DND-41 (cell line): ENCODE data around the gene FRMD8.

Experiments
- ATAC-seq: fragments of 200-7000 bp; cut with Tn5 transposase; 3 replicates; pipeline ENCODE4 v1.9.1; 2021; ENCODE audit warnings: low read depth; ENCODE audit not compliant: insufficient read depth
- DNase-seq: peaks from one replicate; pipeline ENCODE4 v3.0.0-alpha.2; 2020
- H2AFZ ChIP-seq: 2 replicates; pipeline ENCODE4 v1.6.0; 2012; ENCODE audit warnings: low read depth, low read length
- H3K27ac ChIP-seq: 2 replicates; pipeline ENCODE4 v1.5.1; 2012; ENCODE audit warnings: low read length, inconsistent platforms
- H3K27me3 ChIP-seq: fragments of 200-600 bp; sonication (generic); 2 replicates; pipeline ENCODE4 v1.6.0; 2012; ENCODE audit warnings: low read length, mild to moderate bottlenecking, inconsistent platforms; ENCODE audit not compliant: insufficient read depth, poor library complexity
- H3K36me3 ChIP-seq: 2 replicates; pipeline ENCODE4 v1.5.1; 2012; ENCODE audit warnings: low read length, inconsistent platforms; ENCODE audit not compliant: insufficient read depth
- H3K4me1 ChIP-seq: 2 replicates; pipeline ENCODE4 v1.5.1; 2012; ENCODE audit warnings: mild to moderate bottlenecking, low read length; ENCODE audit not compliant: insufficient read depth
- H3K4me2 ChIP-seq: 2 replicates; pipeline ENCODE4 v1.6.0; 2012; ENCODE audit warnings: mild to moderate bottlenecking, moderate library complexity, low read length, inconsistent platforms; ENCODE audit not compliant: insufficient read depth
- H3K4me3 ChIP-seq, 2 experiments: fragments of 200-600 bp in 1 of 2; shearing (Covaris generic) in 1 of 2; 2 replicates each; pipeline ENCODE4 v1.5.1; 2012 to 2016; ENCODE audit warnings: inconsistent platforms in 2 of 2, low read length in 2 of 2, mild to moderate bottlenecking in 2 of 2, low read depth in 1 of 2, moderate library complexity in 1 of 2
- H3K79me2 ChIP-seq: 2 replicates; pipeline ENCODE4 v1.6.0; 2012; ENCODE audit warnings: low read length, inconsistent platforms; ENCODE audit not compliant: insufficient read depth
- H3K9ac ChIP-seq: 2 replicates; pipeline ENCODE4 v1.6.0; 2012; ENCODE audit warnings: low read depth, mild to moderate bottlenecking, inconsistent platforms, low read length, moderate library complexity
- H3K9me3 ChIP-seq: 2 replicates; pipeline ENCODE4 v1.5.1; 2012; ENCODE audit warnings: low read length, moderate library complexity, mild to moderate bottlenecking, inconsistent platforms; ENCODE audit not compliant: insufficient read depth, severe bottlenecking
- H4K20me1 ChIP-seq: 2 replicates; pipeline ENCODE4 v1.6.0; 2012; ENCODE audit warnings: low read length; ENCODE audit not compliant: insufficient read depth
- EZH2 ChIP-seq: IDR thresholded peaks from 3 replicates; pipeline ENCODE4 v1.6.1; 2012; ENCODE audit warnings: borderline replicate concordance, low read depth, mild to moderate bottlenecking, moderate library complexity, low read length, inconsistent platforms; ENCODE audit not compliant: severe bottlenecking
- TF ChIP-seq, protein P1 (sequence below): IDR thresholded peaks from 2 replicates; pipeline ENCODE4 v1.5.1; 2012; ENCODE audit warnings: borderline replicate concordance, low read length, moderate library complexity, mild to moderate bottlenecking; ENCODE audit not compliant: poor library complexity, severe bottlenecking; ENCODE audit errors: extremely low read depth

The FRMD8 gene

DNA sequence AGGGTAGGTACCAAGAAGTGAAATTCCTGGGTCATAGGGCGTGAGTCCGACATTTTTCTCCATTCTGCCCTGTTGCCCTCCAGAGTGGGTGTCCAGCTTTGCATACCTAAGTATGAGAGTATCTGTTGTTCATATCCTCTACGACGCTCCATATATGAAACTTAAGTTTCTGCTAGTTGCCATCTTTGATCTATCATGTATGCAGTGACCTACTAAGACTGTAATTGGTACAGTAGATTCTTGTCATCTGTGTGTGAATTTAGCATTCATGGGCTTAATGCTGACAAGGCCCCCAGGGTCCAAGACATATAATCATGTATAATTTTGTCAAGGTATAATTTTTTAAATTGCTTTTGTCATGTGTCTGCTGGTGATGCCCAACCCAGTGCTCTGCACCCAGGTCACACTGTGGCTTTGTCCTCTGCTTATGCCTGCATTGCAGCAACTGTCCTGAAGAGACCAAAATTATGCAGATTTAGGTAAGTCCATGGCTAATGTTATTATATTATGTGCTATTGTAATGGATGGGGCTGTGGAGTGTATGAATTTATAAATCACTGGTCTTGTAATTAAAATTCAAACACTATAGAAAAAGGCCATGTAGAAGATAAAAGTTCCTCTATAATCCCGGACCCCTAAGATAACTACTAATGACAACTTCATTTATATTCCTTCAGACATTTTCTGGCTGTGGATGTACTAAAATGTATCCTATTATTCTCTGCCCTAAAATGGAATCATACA is 48.4 kb downstream of the FRMD8 start:
- Histone ChIP-seq H3K9ac (no peak overlapping the region), H3K4me2 (no peak overlapping the region)

DNA sequence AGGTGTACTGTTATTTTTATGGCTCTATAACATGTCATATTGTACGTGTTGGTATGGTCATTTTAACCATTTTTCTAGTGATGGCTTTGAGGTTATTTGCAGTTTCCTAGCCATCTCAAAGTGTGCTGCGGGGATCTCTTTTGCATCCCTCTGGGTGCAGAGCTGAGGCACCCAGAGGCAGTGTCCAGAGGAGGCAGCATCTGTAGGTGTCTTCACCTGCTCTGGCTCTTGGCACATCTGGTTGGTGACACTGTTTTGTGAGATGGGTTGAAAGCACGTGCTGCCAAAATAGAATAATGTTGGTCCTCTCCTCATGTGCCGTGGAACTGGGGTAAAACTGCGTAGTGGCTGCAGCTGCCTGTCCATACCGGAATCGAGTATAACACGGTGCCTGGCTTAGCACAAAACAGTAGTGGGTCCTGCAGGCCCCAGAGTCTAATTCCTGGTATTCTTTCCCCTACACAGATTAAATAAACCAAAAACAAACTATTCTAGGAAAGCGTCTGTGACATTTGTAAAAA is 49.0 kb downstream of the FRMD8 start:
- Histone ChIP-seq H4K20me1 (peaks cover 41% of the 10 kb centered on the region), H3K4me2 (no peak overlapping the region), H3K9me3 (no peaks in the 10 kb centered on the region), H3K27ac (no peak overlapping the region), H3K36me3 (peaks cover 16% of the 10 kb centered on the region), H3K9ac (no peak overlapping the region), H3K27me3 (no peaks in the 10 kb centered on the region), H3K4me1 (peaks cover 6% of the 10 kb centered on the region), H3K79me2 (peaks cover 56% of the 10 kb centered on the region), H3K4me3 (no peak overlapping the region), H2AFZ (no peak overlapping the region)
- DNase-seq (no peak), ATAC-seq (no peak)
- TF ChIP-seq, protein P1, sequence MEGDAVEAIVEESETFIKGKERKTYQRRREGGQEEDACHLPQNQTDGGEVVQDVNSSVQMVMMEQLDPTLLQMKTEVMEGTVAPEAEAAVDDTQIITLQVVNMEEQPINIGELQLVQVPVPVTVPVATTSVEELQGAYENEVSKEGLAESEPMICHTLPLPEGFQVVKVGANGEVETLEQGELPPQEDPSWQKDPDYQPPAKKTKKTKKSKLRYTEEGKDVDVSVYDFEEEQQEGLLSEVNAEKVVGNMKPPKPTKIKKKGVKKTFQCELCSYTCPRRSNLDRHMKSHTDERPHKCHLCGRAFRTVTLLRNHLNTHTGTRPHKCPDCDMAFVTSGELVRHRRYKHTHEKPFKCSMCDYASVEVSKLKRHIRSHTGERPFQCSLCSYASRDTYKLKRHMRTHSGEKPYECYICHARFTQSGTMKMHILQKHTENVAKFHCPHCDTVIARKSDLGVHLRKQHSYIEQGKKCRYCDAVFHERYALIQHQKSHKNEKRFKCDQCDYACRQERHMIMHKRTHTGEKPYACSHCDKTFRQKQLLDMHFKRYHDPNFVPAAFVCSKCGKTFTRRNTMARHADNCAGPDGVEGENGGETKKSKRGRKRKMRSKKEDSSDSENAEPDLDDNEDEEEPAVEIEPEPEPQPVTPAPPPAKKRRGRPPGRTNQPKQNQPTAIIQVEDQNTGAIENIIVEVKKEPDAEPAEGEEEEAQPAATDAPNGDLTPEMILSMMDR: no peak
- TF ChIP-seq EZH2: no peak

More for the DNA sequence above, 48.4 kb downstream of the FRMD8 start:
- DNase-seq (no peak), ATAC-seq (no peak)
- H3K27me3 ChIP-seq: no peaks in the 10 kb centered on the region
- H3K4me1 ChIP-seq: peaks cover 12% of the 10 kb centered on the region
- H3K27ac ChIP-seq: no peak overlapping the region
- H3K4me3 ChIP-seq: no peak overlapping the region
- peaks cover 16% of the 10 kb centered on the region for H3K36me3 ChIP-seq
- TF ChIP-seq, protein P1: no peak
- TF ChIP-seq EZH2: no peak
- H2AFZ ChIP-seq: no peak overlapping the region
- no peaks in the 10 kb centered on the region for H3K9me3 ChIP-seq
- peaks cover 47% of the 10 kb centered on the region for H4K20me1 ChIP-seq
- peaks cover 62% of the 10 kb centered on the region for H3K79me2 ChIP-seq

GRCh38 chr11:65435981-65436411 is 49.6 kb downstream of the FRMD8 start:
- no peak for TF ChIP-seq EZH2
- TF ChIP-seq, protein P1: no peak
- peak; percentile 23 for ATAC-seq
- Histone ChIP-seq H3K79me2 (peaks cover 50% of the 10 kb centered on the region), H3K4me3 (no peak overlapping the region), H3K36me3 (peaks cover 16% of the 10 kb centered on the region), H3K9ac (no peak overlapping the region), H3K27ac (0 out of 2 replicates have a peak overlapping the region, but pooled peaks have one; percentile 13), H2AFZ (no peak overlapping the region), H3K27me3 (no peaks in the 10 kb centered on the region), H3K9me3 (no peaks in the 10 kb centered on the region), H3K4me1 (peaks cover 3% of the 10 kb centered on the region), H3K4me2 (no peak overlapping the region), H4K20me1 (peaks cover 38% of the 10 kb centered on the region)
- DNase-seq: no peak
